GM21423 (cell line): Measurements from ENCODE around the gene PI4K2B.
A peak's percentile ranks its signal among the peaks of the same experiment; 100 is the strongest.
"Not testable (repeated sequence)": the region's sequence is repeated elsewhere in the genome, so short reads cannot be mapped to it uniquely, and the experiment has no call there.

Experiments
- ATAC-seq: cut with Tn5 transposase; IDR thresholded peaks from one replicate; pipeline ENCODE4 v1.9.1; 2021; ENCODE audit warnings: mild to moderate bottlenecking, moderate library complexity; ENCODE audit not compliant: unreplicated experiment

Gene PI4K2B

DNA sequence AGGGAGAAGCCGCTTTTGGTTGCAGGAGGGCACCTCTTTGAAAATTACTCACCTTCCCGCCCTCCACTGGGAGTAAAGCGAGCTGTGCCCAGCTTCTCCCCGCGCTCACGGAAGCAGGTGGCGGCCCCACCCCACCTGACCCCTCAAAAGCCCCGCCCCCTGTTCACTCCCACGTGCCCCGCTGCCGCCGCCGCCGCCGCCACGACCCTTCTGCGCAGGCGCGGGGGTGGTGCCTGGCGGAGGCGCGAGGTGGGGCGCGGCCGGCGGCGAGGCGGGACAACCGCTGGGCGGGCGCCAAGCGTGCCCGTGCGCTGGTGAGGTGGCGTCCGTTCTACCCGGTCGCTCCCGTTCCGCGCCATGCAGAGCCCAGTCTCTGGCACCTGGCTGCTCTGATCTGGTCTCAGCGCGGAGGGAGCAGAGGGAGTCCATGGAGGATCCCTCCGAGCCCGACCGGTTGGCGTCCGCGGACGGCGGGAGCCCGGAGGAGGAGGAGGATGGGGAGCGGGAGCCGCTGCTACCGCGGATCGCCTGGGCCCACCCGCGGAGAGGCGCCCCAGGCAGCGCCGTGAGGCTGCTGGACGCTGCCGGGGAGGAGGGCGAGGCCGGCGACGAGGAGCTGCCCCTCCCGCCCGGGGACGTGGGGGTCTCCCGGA is at the start of gene PI4K2B:
Gene PI4K2B (plus strand): TSS at position 297 of the 653 bp plus-strand sequence. CDS start 131 bp downstream, at position 428.
- peak; percentile 72 for ATAC-seq

DNA sequence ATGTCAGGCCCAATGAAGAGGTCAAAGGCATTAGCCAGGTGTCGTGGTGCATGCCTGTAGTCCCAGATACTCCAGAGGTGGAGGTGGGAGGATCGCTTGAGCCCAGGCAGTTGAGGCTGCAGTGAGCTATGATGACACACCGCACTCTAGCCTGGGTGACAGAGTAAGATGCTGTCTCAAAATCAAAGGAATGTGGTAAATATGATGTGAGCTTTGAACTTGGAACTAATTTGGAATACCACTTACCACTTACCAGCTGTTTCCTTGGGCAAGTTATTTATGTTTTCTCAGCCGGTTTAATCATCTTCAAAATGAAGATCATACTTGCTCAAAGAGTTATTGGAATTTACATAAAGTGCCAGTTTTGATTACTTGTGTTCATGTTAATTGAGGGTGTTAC is 49.8 kb upstream of the PI4K2B start:
- no peak for ATAC-seq

GRCh38 chr4:25190407-25190806 is 43.4 kb upstream of the PI4K2B start:
- ATAC-seq = no peak

- ATAC-seq = no peak
Measured at GRCh38 chr4:25198713-25199112, 35.1 kb upstream of the PI4K2B start.

DNA sequence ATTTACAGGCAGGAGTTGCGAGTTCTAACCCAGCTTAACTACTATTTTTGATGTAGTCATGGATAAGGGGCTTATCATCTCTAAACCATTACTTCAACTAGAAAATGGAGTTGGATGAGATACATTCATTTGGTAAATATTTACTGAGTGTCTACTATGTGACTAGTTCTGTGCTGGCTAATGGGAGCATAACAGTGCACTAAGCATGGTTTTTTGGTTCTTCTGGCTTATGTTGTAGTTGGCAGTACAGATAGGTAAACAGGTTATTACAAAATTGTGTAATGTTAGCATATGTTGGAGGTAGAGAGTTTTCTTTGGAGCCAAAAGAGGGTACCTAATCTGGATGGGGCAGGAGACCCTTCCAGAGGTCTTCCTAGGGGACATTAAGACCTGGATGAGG is 25.8 kb upstream of the PI4K2B start:
- no peak for ATAC-seq

GRCh38 chr4:25209702-25210101 is 24.1 kb upstream of the PI4K2B start:
- no peak for ATAC-seq

GRCh38 chr4:25211721-25212120 is 22.1 kb upstream of the PI4K2B start:
- no peak for ATAC-seq

DNA sequence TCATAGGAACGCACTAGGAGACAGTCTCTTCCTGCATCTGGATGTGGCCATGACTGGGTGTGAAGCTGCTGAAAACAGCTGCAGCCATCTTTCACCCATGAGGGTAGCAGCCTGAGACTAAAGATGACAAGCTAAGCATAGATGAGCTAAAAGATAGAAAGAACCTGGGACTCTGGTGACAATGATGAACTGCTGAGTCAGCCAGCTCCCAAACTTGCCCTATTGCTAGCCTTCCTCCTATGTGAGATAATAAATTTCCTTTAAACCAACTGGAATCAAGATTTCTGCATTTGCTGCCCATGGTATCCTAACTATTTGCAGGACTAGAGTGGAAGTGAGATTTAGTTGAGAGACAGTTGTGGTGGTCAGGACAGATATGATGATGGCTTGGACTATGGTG is 21.0 kb upstream of the PI4K2B start:
- no peak for ATAC-seq

DNA sequence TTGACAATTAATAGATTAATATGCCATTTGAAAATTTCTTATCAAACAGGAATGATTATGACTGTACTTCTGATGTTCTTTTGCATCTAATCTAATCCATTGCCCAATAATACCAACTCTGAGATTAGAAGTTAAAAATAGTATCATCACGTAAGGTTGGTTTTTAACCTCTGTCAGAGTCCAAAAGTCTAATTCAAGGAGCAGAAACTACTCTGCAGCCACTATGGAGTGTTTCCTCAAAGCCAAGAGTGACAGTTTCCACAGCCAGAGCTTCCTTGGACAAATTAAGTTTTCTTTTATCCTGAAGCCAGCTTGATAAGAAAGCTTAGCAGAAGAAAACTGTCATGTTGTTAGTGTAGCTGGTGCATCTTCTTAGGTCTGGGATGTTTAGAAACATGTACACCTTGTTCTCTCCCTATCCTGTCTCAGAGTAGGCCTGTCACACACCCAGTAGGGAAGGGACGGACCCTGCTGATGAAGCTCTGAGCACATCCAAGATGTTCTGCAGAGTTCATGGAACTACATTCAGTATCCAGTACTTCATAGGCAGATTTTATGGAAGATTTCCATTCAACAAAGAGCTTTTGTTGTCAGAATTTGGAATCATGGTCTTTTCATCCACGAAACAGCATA is 20.4 kb upstream of the PI4K2B start:
- ATAC-seq = no peak

GRCh38 chr4:25214750-25215149 is 19.1 kb upstream of the PI4K2B start:
- not testable (repeated sequence) for ATAC-seq

DNA sequence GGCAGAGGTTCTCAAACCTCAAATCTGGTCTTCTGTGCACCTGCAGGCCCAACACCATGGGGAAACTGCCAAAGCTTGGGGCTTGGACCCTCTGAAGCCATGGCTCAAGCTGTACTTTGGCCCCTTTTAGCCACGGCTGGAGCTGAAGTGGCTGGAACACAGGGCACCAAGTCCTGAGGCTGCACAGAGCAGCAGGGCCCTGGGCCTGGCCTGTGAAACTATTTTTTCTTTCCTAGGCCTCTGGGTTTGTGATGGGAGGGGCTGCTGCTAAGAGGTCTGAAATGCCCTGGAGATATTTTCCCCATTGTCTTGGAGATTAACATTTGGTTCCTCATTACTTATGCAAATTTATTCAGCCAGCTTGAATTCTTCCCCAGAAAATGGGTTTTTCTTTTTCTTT is 18.3 kb upstream of the PI4K2B start:
- ATAC-seq = no peak

- ATAC-seq = no peak
Measured at GRCh38 chr4:25221377-25221776, 12.5 kb upstream of the PI4K2B start.

- ATAC-seq = no peak
Measured at GRCh38 chr4:25223802-25224375, 9.9 kb upstream of the PI4K2B start.

- no peak for ATAC-seq
Measured at GRCh38 chr4:25229804-25230203, 4.0 kb upstream of the PI4K2B start.

GRCh38 chr4:25233194-25233593 is 639 bp upstream of the PI4K2B start:
- no peak for ATAC-seq

- peak; percentile 63 for ATAC-seq
Measured at GRCh38 chr4:25234390-25235370, 847 bp downstream of the PI4K2B start.

DNA sequence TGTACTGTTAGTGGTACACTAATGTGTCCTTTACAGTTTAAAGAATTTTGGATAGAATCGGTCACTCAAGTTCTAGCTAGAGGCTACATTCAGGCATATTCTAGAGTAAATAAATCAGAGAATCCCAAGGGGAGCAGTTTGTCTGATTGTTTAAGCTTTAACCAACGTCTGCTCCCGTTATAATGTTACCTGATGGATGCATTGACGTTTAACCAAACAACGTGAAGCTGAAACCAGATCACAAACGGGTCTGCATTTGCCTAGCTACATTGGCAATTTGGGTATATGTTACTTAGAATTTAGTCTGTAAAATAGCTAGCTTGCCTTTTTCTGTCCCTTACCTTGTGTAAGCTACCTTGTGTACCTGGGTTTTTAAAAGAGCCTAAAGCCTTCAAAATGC is 1.6 kb downstream of the PI4K2B start:
- ATAC-seq = no peak

DNA sequence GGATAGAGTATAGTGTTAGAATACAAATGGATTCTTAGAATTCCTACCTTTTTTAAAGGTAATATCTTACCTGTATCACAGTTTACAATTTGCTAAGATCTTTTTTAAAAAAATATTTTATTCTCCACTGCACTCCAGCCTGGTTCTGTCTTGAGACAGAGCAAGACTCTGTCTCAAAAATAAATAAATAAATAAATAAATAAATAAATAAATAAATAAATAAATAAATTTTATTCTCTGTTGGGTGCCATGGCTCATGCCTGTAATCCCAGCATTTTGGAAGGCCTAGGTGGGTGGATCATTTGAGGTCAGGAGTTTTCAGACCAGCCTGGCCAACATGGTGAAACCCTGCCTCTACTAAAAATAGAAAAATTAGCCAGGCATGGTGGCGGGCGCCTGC is 2.2 kb downstream of the PI4K2B start:
- not testable (repeated sequence) for ATAC-seq

- no peak for ATAC-seq
Measured at GRCh38 chr4:25236971-25237370, 3.1 kb downstream of the PI4K2B start.

DNA sequence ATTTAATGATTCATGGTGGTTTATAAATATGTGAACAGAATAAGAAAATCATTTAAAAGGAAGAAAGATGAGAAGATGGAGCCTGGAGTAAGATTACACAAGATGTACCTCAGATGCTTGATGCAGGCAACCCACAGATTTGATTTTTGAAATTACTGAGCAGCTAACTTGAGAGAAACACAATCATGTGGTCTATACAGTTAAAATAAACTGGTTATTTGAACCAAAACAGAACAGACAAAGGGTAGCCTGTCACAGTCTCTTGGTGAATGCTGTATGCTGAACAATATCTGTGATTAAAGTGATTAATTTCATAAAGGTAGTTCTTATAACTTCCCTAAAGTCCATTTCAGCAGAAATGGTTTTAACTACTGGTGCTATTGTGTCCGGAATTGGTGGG is 4.2 kb downstream of the PI4K2B start:
- ATAC-seq = no peak

DNA sequence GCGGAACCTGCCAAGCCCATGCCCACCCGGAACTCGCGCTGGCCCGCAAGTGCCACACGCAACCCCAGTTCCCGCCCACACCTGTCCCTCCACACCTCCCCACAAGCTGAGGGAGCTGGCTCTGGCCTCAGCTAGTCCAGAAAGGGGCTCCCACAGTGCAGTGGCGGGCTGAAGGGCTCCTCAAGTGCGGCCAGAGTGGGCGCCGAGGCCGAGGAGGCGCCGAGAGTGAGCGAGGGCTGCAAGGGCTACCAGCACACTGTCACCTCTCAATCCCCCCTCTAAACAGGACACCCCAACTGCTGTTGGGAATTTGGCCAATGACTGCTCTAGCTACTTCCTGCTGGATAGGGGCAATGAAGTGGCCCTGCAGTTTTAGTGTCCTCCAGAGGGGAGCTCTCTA is 5.7 kb downstream of the PI4K2B start:
- ATAC-seq = not testable (repeated sequence)
